HCT116 (cell line): Measurements from ENCODE around the gene SRA1. TPM values are rescaled to one million over a fixed set of nuclear protein-coding genes. Genes with fewer than 3 reads are reported as not detected.

Source experiments
- ATAC-seq: fragments of 200-7000 bp; cut with Tn5 transposase; 2 replicates; pipeline ENCODE4 v1.9.1; 2020; ENCODE audit warnings: mild to moderate bottlenecking, moderate library complexity
- BruUV-seq: library from RNA; stranded (reverse); fragments of 400-500 nt; replicated peaks from 2 replicates; lab custom pipeline; 2021; lab: Mats Ljungman, UMichigan
- CTCF ChIA-PET: fragments of 300-600 bp; sonication (Branson Sonifier 250); formaldehyde crosslinking; loops from one replicate; lab custom pipeline; 2021; ENCODE audit warnings: antibody characterized with exemption; lab: Charles Lee
- POLR2A ChIA-PET: fragments of 300-600, 350-600 bp; sonication (Branson Sonifier 250); formaldehyde crosslinking; loops from one replicate; lab custom pipeline; 2021; ENCODE audit warnings: antibody characterized with exemption; lab: Charles Lee
- RAD21 ChIA-PET, 2 experiments: fragments of 300-600 bp; sonication (Branson Sonifier 250); formaldehyde crosslinking; loops; one replicate each; lab custom pipeline; 2023; ENCODE audit warnings: low total read pairs in 2 of 2; ENCODE audit not compliant: uncharacterized antibody in 2 of 2, unreplicated experiment in 2 of 2, low non-redundant PET in 1 of 2; lab: Charles Lee
- DNase-seq: peaks from one replicate; pipeline ENCODE4 v3.0.0-alpha.2; 2010; ENCODE audit warnings: low read depth, low spot score
- H2AFZ ChIP-seq: fragments of 200-600 bp; shearing (Covaris generic), sonication (generic); 2 replicates; pipeline ENCODE4 v1.6.1; 2017; ENCODE audit warnings: low read depth, mixed run types, mixed read lengths, antibody characterized with exemption, low read length; ENCODE audit not compliant: poor library complexity, severe bottlenecking
- H3K27ac ChIP-seq: 2 replicates; pipeline ENCODE4 v1.5.1; 2012; ENCODE audit warnings: low read depth, low read length
- H3K27me3 ChIP-seq: fragments of 200-600 bp; sonication (generic); 2 replicates; pipeline ENCODE4 v1.6.1; 2016; ENCODE audit warnings: mixed run types, low read length, mixed read lengths; ENCODE audit not compliant: insufficient read depth
- H3K36me3 ChIP-seq, 2 experiments: fragments of 200-500 bp in 1 of 2; fragments of 200-600 bp in 1 of 2; sonication (Bioruptor generic) in 1 of 2; sonication (generic) in 1 of 2; 2 replicates each; pipeline versions ENCODE4 v1.5.1 to v1.6.1; 2014 to 2016; ENCODE audit warnings: low read length in 2 of 2, inconsistent platforms in 1 of 2, mixed read lengths in 1 of 2, mixed run types in 1 of 2; ENCODE audit not compliant: insufficient read depth in 2 of 2, control insufficient read depth in 1 of 2
- H3K4me1 ChIP-seq, 2 experiments: fragments of 200-600 bp in 1 of 2; sonication (generic) in 1 of 2; 2 replicates each; pipeline versions ENCODE4 v1.5.1 to v1.6.1; 2012 to 2017; ENCODE audit warnings: low read length in 2 of 2, inconsistent platforms in 1 of 2, mild to moderate bottlenecking in 1 of 2, mixed read lengths in 1 of 2, mixed run types in 1 of 2, moderate library complexity in 1 of 2; ENCODE audit not compliant: insufficient read depth in 2 of 2, control insufficient read depth in 1 of 2
- H3K4me2 ChIP-seq: fragments of 200-600 bp; sonication (generic); 2 replicates; pipeline ENCODE4 v1.6.1; 2017; ENCODE audit warnings: mixed run types, low read length, mixed read lengths
- H3K4me3 ChIP-seq, 2 experiments: fragments of 200-600 bp in 1 of 2; sonication (generic) in 1 of 2; replicated peaks in 1 of 2; 2 replicates each; pipeline ENCODE4 v1.5.1; 2011 to 2016; ENCODE audit warnings: low read length in 2 of 2, control low read depth in 1 of 2, low read depth in 1 of 2, mild to moderate bottlenecking in 1 of 2, mixed read lengths in 1 of 2, mixed run types in 1 of 2
- H3K79me2 ChIP-seq: fragments of 200-600 bp; sonication (generic); 2 replicates; pipeline ENCODE4 v1.6.1; 2017; ENCODE audit warnings: mild to moderate bottlenecking, mixed run types, low read length, moderate library complexity, mixed read lengths; ENCODE audit not compliant: insufficient read depth
- H3K9ac ChIP-seq: fragments of 200-600 bp; sonication (generic); 2 replicates; pipeline ENCODE4 v1.6.1; 2016; ENCODE audit warnings: low read length, mixed read lengths
- H3K9me2 ChIP-seq: fragments of 200-600 bp; sonication (generic), shearing (Covaris generic); 2 replicates; pipeline ENCODE4 v1.6.1; 2017; ENCODE audit warnings: mixed run types, mild to moderate bottlenecking, moderate library complexity; ENCODE audit not compliant: insufficient read depth
- H3K9me3 ChIP-seq, 2 experiments: fragments of 200-500 bp in 1 of 2; fragments of 200-600 bp in 1 of 2; sonication (Bioruptor generic) in 1 of 2; sonication (generic) in 1 of 2; 2 replicates each; pipeline ENCODE4 v1.6.1; 2014 to 2017; ENCODE audit warnings: low read length in 2 of 2, mixed read lengths in 2 of 2, inconsistent platforms in 1 of 2, low read depth in 1 of 2, mild to moderate bottlenecking in 1 of 2, mixed run types in 1 of 2, moderate library complexity in 1 of 2; ENCODE audit not compliant: control insufficient read depth in 1 of 2, insufficient read depth in 1 of 2
- H4K20me1 ChIP-seq: fragments of 200-600 bp; sonication (generic), shearing (Covaris generic); 2 replicates; pipeline ENCODE4 v1.6.1; 2017; ENCODE audit warnings: mixed run types, mild to moderate bottlenecking, moderate library complexity; ENCODE audit not compliant: insufficient read depth
- CBX3 ChIP-seq: IDR thresholded peaks from 2 replicates; pipeline ENCODE4 v1.6.1; 2012; ENCODE audit warnings: low read depth
- ELF1 ChIP-seq: IDR thresholded peaks from 2 replicates; pipeline ENCODE4 v1.6.1; 2012; ENCODE audit warnings: low read depth, borderline replicate concordance
- EZH2 ChIP-seq: fragments of 200-600 bp; sonication (generic); IDR thresholded peaks from 2 replicates; pipeline ENCODE4 v1.6.1; 2017; ENCODE audit warnings: antibody characterized with exemption, mixed run types
- JUND ChIP-seq: IDR thresholded peaks from 2 replicates; pipeline ENCODE4 v1.6.1; 2012
- POLR2A ChIP-seq: IDR thresholded peaks from 2 replicates; pipeline ENCODE4 v1.7.0; 2011; ENCODE audit warnings: borderline replicate concordance; ENCODE audit not compliant: insufficient read depth, insufficient read length; ENCODE audit errors: extremely low read depth
- RAD21 ChIP-seq: IDR thresholded peaks from 2 replicates; pipeline ENCODE4 v1.6.1; 2012; ENCODE audit warnings: low read depth, mild to moderate bottlenecking
- TCF7L2 ChIP-seq: IDR thresholded peaks from 2 replicates; pipeline ENCODE4 v1.7.0; 2011; ENCODE audit warnings: borderline replicate concordance, inconsistent platforms; ENCODE audit not compliant: insufficient read depth, insufficient read length; ENCODE audit errors: extremely low read depth
- intact Hi-C: fragments of 100-400 bp; cut with micrococcal nuclease; formaldehyde crosslinking; loops from 2 replicates; pipeline ENCODE4 v1.10.0; 2022
- total RNA-seq: library from RNA; stranded (reverse); gene quantifications from one replicate; pipeline ENCODE4 v1.2.1, GENCODE V29; 2021; ENCODE audit not compliant: unreplicated experiment
- TF ChIP-seq, protein P1 (sequence below): IDR thresholded peaks from 2 replicates; pipeline ENCODE4 v1.6.1; 2012; ENCODE audit warnings: low read depth

SRA1 gene
- total RNA-seq, 1 experiment from 2014 or later = 41.7 TPM

DNA sequence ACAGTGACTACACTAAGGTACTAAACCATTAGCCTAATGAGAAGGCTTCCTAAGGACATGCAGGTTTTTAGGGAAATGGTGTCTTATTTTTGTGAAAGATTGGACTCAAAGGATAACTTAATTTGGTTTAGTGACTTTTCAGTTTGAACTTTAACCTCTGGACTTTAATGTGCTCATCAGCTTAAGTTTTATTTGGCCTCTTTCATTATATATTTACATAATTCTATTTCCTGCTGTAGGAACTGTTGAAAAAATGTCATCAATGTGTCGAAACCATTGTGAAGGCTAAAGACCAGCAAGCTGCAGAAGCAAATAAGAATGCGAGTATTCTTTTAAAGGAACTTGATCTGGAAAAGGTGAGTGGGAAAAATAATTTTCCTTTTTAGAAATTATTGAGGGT is 44.1 kb downstream of the SRA1 start:
- CTCF ChIA-PET = no interaction called here
- intact Hi-C loops = no loop called here
- no peak for ATAC-seq

More for the DNA sequence above, 44.1 kb downstream of the SRA1 start:
- H3K27ac ChIP-seq = no peak overlapping the region
- H3K4me3 ChIP-seq = no peak overlapping the region
- TF ChIP-seq POLR2A = no peak
- TF ChIP-seq, protein P1, sequence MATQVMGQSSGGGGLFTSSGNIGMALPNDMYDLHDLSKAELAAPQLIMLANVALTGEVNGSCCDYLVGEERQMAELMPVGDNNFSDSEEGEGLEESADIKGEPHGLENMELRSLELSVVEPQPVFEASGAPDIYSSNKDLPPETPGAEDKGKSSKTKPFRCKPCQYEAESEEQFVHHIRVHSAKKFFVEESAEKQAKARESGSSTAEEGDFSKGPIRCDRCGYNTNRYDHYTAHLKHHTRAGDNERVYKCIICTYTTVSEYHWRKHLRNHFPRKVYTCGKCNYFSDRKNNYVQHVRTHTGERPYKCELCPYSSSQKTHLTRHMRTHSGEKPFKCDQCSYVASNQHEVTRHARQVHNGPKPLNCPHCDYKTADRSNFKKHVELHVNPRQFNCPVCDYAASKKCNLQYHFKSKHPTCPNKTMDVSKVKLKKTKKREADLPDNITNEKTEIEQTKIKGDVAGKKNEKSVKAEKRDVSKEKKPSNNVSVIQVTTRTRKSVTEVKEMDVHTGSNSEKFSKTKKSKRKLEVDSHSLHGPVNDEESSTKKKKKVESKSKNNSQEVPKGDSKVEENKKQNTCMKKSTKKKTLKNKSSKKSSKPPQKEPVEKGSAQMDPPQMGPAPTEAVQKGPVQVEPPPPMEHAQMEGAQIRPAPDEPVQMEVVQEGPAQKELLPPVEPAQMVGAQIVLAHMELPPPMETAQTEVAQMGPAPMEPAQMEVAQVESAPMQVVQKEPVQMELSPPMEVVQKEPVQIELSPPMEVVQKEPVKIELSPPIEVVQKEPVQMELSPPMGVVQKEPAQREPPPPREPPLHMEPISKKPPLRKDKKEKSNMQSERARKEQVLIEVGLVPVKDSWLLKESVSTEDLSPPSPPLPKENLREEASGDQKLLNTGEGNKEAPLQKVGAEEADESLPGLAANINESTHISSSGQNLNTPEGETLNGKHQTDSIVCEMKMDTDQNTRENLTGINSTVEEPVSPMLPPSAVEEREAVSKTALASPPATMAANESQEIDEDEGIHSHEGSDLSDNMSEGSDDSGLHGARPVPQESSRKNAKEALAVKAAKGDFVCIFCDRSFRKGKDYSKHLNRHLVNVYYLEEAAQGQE = no peak
- no peak for TF ChIP-seq RAD21
- TF ChIP-seq JUND = no peak
- TF ChIP-seq TCF7L2 = no peak
- no peak for TF ChIP-seq CBX3
- TF ChIP-seq ELF1 = no peak
- no peak for TF ChIP-seq EZH2
- TF ChIP-seq, all 23 proteins: peak for 0
- no TSS peak for BruUV-seq
- Histone ChIP-seq H3K9ac (no peak overlapping the region), H3K27me3 (no peaks in the 10 kb centered on the region), H3K9me2 (no peaks in the 10 kb centered on the region), H4K20me1 (no peaks in the 10 kb centered on the region), H3K9me3 (no peaks in the 10 kb centered on the region), H3K4me2 (no peak overlapping the region), H3K79me2 (no peaks in the 10 kb centered on the region), H3K36me3 (peaks cover 18 to 33% of the 10 kb centered on the region in 2 experiments; a peak in 3 of 4 replicates), H3K4me1 (no peaks in the 10 kb centered on the region), H2AFZ (no peak overlapping the region)
- ChIA-PET RAD21 (no interaction called here), POLR2A (no interaction called here)
- DNase-seq = no peak
